CD14-positive monocyte (primary cell): ENCODE data around the gene HIPK1. TPM values are rescaled to one million over a fixed set of nuclear protein-coding genes. Genes with fewer than 3 reads are reported as not detected.
A peak's percentile ranks its signal among the peaks of the same experiment; 100 is the strongest.

Experiments
- DNase-seq, 3 donors: peaks; one replicate each; pipeline ENCODE4 v3.0.0-alpha.2; 2011 to 2022
- H2AFZ ChIP-seq: 2 replicates; pipeline ENCODE4 v1.6.0; 2012; ENCODE audit warnings: mild to moderate bottlenecking, low read depth, low read length, inconsistent platforms; ENCODE audit not compliant: insufficient read depth, poor library complexity, severe bottlenecking
- H3K27ac ChIP-seq, 2 donors: 1 replicate in 1 of 2; 2 replicates in 1 of 2; pipeline ENCODE4 v1.5.1; 2012 to 2013; ENCODE audit warnings: low read length in 2 of 2, control low read depth in 1 of 2, inconsistent platforms in 1 of 2, low read depth in 1 of 2, mild to moderate bottlenecking in 1 of 2
- H3K27me3 ChIP-seq, 2 donors: one replicate each; pipeline versions ENCODE4 v1.6.0 to v1.6.1; 2011 to 2013; ENCODE audit warnings: low read length in 2 of 2; ENCODE audit not compliant: control insufficient read depth in 2 of 2, insufficient read depth in 2 of 2
- H3K36me3 ChIP-seq, 2 donors: replicated peaks in 1 of 2; 1 replicate in 1 of 2; 2 replicates in 1 of 2; pipeline versions ENCODE4 v1.5.1 to v1.6.1; 2012 to 2013; ENCODE audit warnings: low read length in 2 of 2, control low read depth in 1 of 2, inconsistent platforms in 1 of 2, mild to moderate bottlenecking in 1 of 2; ENCODE audit not compliant: insufficient read depth in 2 of 2, control insufficient read depth in 1 of 2
- H3K4me1 ChIP-seq, 2 donors: 1 replicate in 1 of 2; 2 replicates in 1 of 2; pipeline versions ENCODE4 v1.5.1 to v1.6.1; 2012 to 2013; ENCODE audit warnings: low read length in 2 of 2, control low read depth in 1 of 2, inconsistent platforms in 1 of 2, mild to moderate bottlenecking in 1 of 2, moderate library complexity in 1 of 2; ENCODE audit not compliant: insufficient read depth in 2 of 2, control insufficient read depth in 1 of 2
- H3K4me2 ChIP-seq: replicated peaks from 2 replicates; pipeline ENCODE3; 2012; ENCODE audit warnings: low read length, moderate library complexity, mild to moderate bottlenecking; ENCODE audit not compliant: poor library complexity, severe bottlenecking; ENCODE audit errors: extremely low read depth
- H3K4me3 ChIP-seq, 3 experiments: fragments of 200-600 bp in 1 of 3; sonication (generic) in 1 of 3; replicated peaks in 1 of 3; 1 replicate in 2 of 3; 2 replicates in 1 of 3; pipeline ENCODE4 v1.5.1; 2011 to 2013; ENCODE audit warnings: low read length in 3 of 3, mild to moderate bottlenecking in 3 of 3, control low read depth in 2 of 3, low read depth in 2 of 3, inconsistent platforms in 1 of 3, moderate library complexity in 1 of 3
- H3K79me2 ChIP-seq: 2 replicates; pipeline ENCODE4 v1.6.0; 2012; ENCODE audit warnings: mild to moderate bottlenecking, control low read depth, inconsistent platforms, low read length, moderate library complexity; ENCODE audit not compliant: insufficient read depth
- H3K9ac ChIP-seq: 2 replicates; pipeline ENCODE4 v1.6.0; 2017; ENCODE audit warnings: low read length, mild to moderate bottlenecking; ENCODE audit not compliant: insufficient read depth, poor library complexity, severe bottlenecking
- H3K9me3 ChIP-seq, 2 donors: replicated peaks in 1 of 2; 1 replicate in 1 of 2; 2 replicates in 1 of 2; pipeline versions ENCODE4 v1.5.1 to v1.6.1; 2012 to 2013; ENCODE audit warnings: low read length in 2 of 2, control low read depth in 1 of 2; ENCODE audit not compliant: control insufficient read depth in 1 of 2, insufficient read depth in 1 of 2
- H4K20me1 ChIP-seq: 2 replicates; pipeline ENCODE4 v1.6.0; 2012; ENCODE audit warnings: mild to moderate bottlenecking, low read length, control low read depth, moderate library complexity; ENCODE audit not compliant: insufficient read depth
- H3K27ac Mint-ChIP-seq, 7 donors: one replicate each; pipeline ENCODE4 v1.8.0; 2020; ENCODE audit warnings: mild to moderate bottlenecking in 7 of 7, mixed read lengths in 7 of 7, moderate library complexity in 6 of 7, inconsistent platforms in 2 of 7
- H3K27me3 Mint-ChIP-seq, 3 donors: one replicate each; pipeline ENCODE4 v1.8.0; 2021 to 2022; ENCODE audit warnings: low read depth in 3 of 3, mild to moderate bottlenecking in 3 of 3, mixed read lengths in 3 of 3, moderate library complexity in 3 of 3, inconsistent platforms in 1 of 3
- H3K36me3 Mint-ChIP-seq, 2 donors: one replicate each; pipeline ENCODE4 v1.8.0; 2020; ENCODE audit warnings: mixed read lengths in 2 of 2, inconsistent platforms in 1 of 2, mild to moderate bottlenecking in 1 of 2
- H3K4me1 Mint-ChIP-seq: one replicate; pipeline ENCODE4 v1.8.0; 2020; ENCODE audit warnings: mild to moderate bottlenecking, mixed read lengths
- H3K4me3 Mint-ChIP-seq, 2 donors: one replicate each; pipeline ENCODE4 v1.8.0; 2020; ENCODE audit warnings: mild to moderate bottlenecking in 2 of 2, mixed read lengths in 2 of 2, moderate library complexity in 1 of 2
- H3K9me3 Mint-ChIP-seq, 7 donors: one replicate each; pipeline ENCODE4 v1.8.0; 2020 to 2022; ENCODE audit warnings: mixed read lengths in 7 of 7, mild to moderate bottlenecking in 6 of 7, moderate library complexity in 6 of 7, inconsistent platforms in 2 of 7
- CTCF ChIP-seq: fragments of 200-600 bp; IDR thresholded peaks from one replicate; pipeline ENCODE4 v1.8.0; 2022; ENCODE audit warnings: antibody characterized with exemption, mild to moderate bottlenecking
- WGBS: methylation state at CpG from one replicate; pipeline ENCODE4 v1.1.5; 2013; ENCODE audit warnings: missing lambda C conversion rate; ENCODE audit not compliant: insufficient coverage; 5-methylcytosine and 5-hydroxymethylcytosine counted together
- intact Hi-C, 2 donors: fragments of 100-400 bp; cut with micrococcal nuclease; formaldehyde crosslinking; loops; one replicate each; pipeline versions ENCODE4 v1.15.0 to v1.15.1; 2023
- polyA plus RNA-seq, 3 donors: library from polyadenylated mRNA; depleted of rRNA in 1 of 3; unstranded in 2 of 3; stranded (reverse) in 1 of 3; fragments of 300-500 nt in 2 of 3; fragments of >200 nt in 1 of 3; fragmentation: Illumina TruSeq in 2 of 3; gene quantifications; 1 replicate in 2 of 3; 2 replicates in 1 of 3; pipeline ENCODE4 v1.2.3, GENCODE V29; 2012 to 2021

Gene HIPK1
- polyA plus RNA-seq, 3 donors = 10.1 to 57.2 (median 14.8) TPM

- peaks cover 0 to 3% (median 0%) of the 10 kb centered on the region in 7 donors for H3K9me3 Mint-ChIP-seq
- no peaks in the 10 kb centered on the region for H3K27me3 ChIP-seq
- no peaks in the 10 kb centered on the region for H3K9me3 ChIP-seq
- peaks cover 11% of the 10 kb centered on the region for H3K4me1 Mint-ChIP-seq
- no peak overlapping the region for H3K27ac ChIP-seq
- no peak overlapping the region for H3K4me3 ChIP-seq
- H2AFZ ChIP-seq = no peak overlapping the region
- peaks cover 7% of the 10 kb centered on the region in 2 donors for H3K4me1 ChIP-seq
- no peak overlapping the region for H3K4me2 ChIP-seq
- H3K4me3 Mint-ChIP-seq = no peak overlapping the region
- H3K27me3 Mint-ChIP-seq = peaks cover 0 to 3% (median 0%) of the 10 kb centered on the region in 3 donors
- intact Hi-C loops = no loop called here
- TF ChIP-seq CTCF = no peak
- H4K20me1 ChIP-seq = no peaks in the 10 kb centered on the region
- no peak overlapping the region for H3K27ac Mint-ChIP-seq
- H3K36me3 ChIP-seq = peaks cover 0 to 3% of the 10 kb centered on the region in 2 donors
- peaks cover 7 to 18% of the 10 kb centered on the region in 2 donors for H3K36me3 Mint-ChIP-seq
- peaks cover 7% of the 10 kb centered on the region for H3K79me2 ChIP-seq
- H3K9ac ChIP-seq = no peak overlapping the region
- no peak for DNase-seq
These were observed 10.9 kb upstream of the HIPK1 start for GRCh38 chr1:113918243-113918642.

GRCh38 chr1:113922957-113923356, 6.2 kb upstream of the HIPK1 start:
- Mint-ChIP-seq H3K4me3 (peak overlapping the region in 1 of 2 donors; percentile 63), H3K27ac (peak overlapping the region in 5 of 7 donors; percentile 18 to 61 (median 60)), H3K9me3 (no peaks in the 10 kb centered on the region), H3K4me1 (peaks cover 25% of the 10 kb centered on the region), H3K27me3 (peaks cover 0 to 5% (median 1%) of the 10 kb centered on the region in 3 donors), H3K36me3 (no peaks in the 10 kb centered on the region)
- Histone ChIP-seq H3K79me2 (no peaks in the 10 kb centered on the region), H4K20me1 (no peaks in the 10 kb centered on the region), H3K9me3 (no peaks in the 10 kb centered on the region), H2AFZ (no peak overlapping the region), H3K9ac (no peak overlapping the region), H3K27me3 (no peaks in the 10 kb centered on the region), H3K4me1 (peaks cover 23% of the 10 kb centered on the region in 2 donors), H3K27ac (no peak overlapping the region), H3K4me2 (no peak overlapping the region), H3K36me3 (no peaks in the 10 kb centered on the region), H3K4me3 (no peak overlapping the region)
- DNase-seq = peak in 1 of 3 donors; percentile 41
- intact Hi-C loops = loop anchor here in 1 of 2 donors (5.0 kb wide), 1 partner anchor 34 kb away; no protein-coding TSS in a partner anchor
- WGBS = 90% methylated on average over 2 of the region's 4 CpGs
- TF ChIP-seq CTCF = no peak
